Endometrium (tissue), 2 donors: ENCODE data around the gene FASTK.

Experiments
- FAIRE-seq: peaks from 2 replicates; lab custom pipeline; 2012; peaks lifted over from hg19 to GRCh38; lab: Jason Lieb, UNC
- donor health status: control.
- donor health status: control.

Gene FASTK

GRCh38 chr7:151082141-151083070, 1.8 kb upstream of the FASTK start:
- no peak for FAIRE-seq

- no peak for FAIRE-seq
These were observed 827 bp upstream of the FASTK start for GRCh38 chr7:151081170-151082101.

GRCh38 chr7:151080067-151080521, 515 bp downstream of the FASTK start:
- FAIRE-seq: no peak

GRCh38 chr7:151079199-151079910, 1.3 kb downstream of the FASTK start:
- FAIRE-seq: no peak

- FAIRE-seq: no peak
These were observed 2.2 kb downstream of the FASTK start for GRCh38 chr7:151078233-151079040.

GRCh38 chr7:151077705-151078232, 2.8 kb downstream of the FASTK start:
- FAIRE-seq: no peak

GRCh38 chr7:151076863-151077704, 3.5 kb downstream of the FASTK start:
- no peak for FAIRE-seq

GRCh38 chr7:151075978-151076426, 4.6 kb downstream of the FASTK start:
- FAIRE-seq: no peak

GRCh38 chr7:151075662-151075971, 5.0 kb downstream of the FASTK start:
- no peak for FAIRE-seq

- no peak for FAIRE-seq
These were observed 5.6 kb downstream of the FASTK start for GRCh38 chr7:151074817-151075661.

GRCh38 chr7:151073990-151074389, 6.6 kb downstream of the FASTK start:
- FAIRE-seq: no peak

- FAIRE-seq: no peak
These were observed 9.4 kb downstream of the FASTK start for GRCh38 chr7:151071032-151071866.

GRCh38 chr7:151070574-151070960, 10.0 kb downstream of the FASTK start:
- no peak for FAIRE-seq

GRCh38 chr7:151069841-151070573, 10.6 kb downstream of the FASTK start:
- no peak for FAIRE-seq

- FAIRE-seq: no peak
These were observed 12.4 kb downstream of the FASTK start for GRCh38 chr7:151068069-151068773.

- no peak for FAIRE-seq
These were observed 14.2 kb downstream of the FASTK start for GRCh38 chr7:151066273-151066974.
